HG02571 (cell line): ENCODE data around the gene LSR.
A peak's percentile ranks its signal among the peaks of the same experiment; 100 is the strongest.

Source experiments
- ATAC-seq: cut with Tn5 transposase; IDR thresholded peaks from one replicate; pipeline ENCODE4 v1.9.1; 2021; ENCODE audit warnings: mild to moderate bottlenecking, moderate library complexity; ENCODE audit not compliant: unreplicated experiment

LSR gene, protein sequence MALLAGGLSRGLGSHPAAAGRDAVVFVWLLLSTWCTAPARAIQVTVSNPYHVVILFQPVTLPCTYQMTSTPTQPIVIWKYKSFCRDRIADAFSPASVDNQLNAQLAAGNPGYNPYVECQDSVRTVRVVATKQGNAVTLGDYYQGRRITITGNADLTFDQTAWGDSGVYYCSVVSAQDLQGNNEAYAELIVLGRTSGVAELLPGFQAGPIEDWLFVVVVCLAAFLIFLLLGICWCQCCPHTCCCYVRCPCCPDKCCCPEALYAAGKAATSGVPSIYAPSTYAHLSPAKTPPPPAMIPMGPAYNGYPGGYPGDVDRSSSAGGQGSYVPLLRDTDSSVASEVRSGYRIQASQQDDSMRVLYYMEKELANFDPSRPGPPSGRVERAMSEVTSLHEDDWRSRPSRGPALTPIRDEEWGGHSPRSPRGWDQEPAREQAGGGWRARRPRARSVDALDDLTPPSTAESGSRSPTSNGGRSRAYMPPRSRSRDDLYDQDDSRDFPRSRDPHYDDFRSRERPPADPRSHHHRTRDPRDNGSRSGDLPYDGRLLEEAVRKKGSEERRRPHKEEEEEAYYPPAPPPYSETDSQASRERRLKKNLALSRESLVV

GRCh38 chr19:35248310-35249145 lies at the start of gene LSR:
Gene LSR, plus strand, starts transcription at chr19:35249002. Its CDS starts 21 bp downstream, at chr19:35249023.
- ATAC-seq = peak; percentile 65

DNA sequence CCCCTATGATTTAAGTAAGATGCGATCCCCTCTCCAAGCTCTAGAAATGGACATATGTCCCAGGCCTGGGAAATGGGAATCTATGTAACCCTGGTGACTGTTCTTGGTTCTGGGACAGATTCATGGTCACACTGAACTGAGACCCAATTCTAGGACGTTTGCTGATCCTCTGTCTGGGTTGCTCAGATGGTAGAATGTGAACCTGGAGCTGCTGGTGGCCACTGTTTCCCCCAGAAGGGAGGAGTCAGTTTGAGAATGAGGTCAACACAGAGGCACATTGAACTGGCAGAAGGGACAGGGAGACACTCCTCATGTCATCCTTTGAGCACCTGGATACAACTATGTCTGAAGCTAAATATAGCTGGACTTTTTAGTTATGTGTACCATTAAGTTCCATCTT lies 49.3 kb upstream of the LSR start:
- ATAC-seq = no peak

DNA sequence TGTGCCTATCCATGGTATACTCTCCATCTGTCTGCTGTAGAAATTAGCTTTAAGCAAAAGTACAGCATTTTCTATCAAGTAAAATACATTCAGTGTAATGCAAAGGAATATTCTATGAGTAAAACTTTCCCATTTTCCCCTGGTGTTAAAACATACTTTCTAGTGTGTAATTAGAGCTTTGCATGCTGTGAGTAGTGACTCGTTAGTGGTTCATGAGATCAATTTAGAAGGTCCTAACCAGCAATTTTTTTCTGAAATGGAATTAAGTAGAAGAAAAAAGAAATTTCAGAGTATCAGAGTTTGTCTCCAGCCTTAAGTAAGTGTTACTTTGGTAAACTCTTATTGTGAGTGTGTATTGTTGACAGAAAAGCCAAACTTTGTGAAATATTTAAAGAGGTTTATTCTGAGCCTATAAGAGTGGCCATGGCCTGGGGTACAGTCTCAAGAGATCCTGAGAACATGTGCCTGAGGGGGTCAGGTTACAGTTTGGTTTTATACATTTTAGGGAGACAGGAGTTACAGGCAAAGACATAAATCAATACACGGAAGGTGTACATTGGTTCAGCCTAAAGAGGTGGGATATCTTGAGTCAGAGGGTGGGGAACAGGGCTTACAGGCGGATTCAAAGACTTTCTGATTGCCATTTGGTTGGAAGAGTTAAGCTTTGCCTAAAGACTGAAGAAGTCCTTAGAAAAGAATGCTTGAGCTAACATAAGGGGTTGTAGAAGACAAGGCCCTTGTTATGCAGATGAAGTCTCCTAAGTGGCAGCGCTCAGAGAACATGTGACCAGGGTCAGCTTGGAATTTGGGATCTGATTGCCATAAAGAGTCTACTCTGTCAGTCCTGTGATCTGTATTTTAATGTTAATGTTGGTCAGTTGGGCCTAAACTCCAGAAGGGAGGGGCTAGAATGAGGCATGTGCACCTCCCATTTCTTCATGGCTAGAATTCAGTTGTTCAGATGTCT lies 45.8 kb upstream of the LSR start:
- no peak for ATAC-seq

GRCh38 chr19:35204799-35205732 lies 43.7 kb upstream of the LSR start:
- peak; percentile 61 for ATAC-seq

DNA sequence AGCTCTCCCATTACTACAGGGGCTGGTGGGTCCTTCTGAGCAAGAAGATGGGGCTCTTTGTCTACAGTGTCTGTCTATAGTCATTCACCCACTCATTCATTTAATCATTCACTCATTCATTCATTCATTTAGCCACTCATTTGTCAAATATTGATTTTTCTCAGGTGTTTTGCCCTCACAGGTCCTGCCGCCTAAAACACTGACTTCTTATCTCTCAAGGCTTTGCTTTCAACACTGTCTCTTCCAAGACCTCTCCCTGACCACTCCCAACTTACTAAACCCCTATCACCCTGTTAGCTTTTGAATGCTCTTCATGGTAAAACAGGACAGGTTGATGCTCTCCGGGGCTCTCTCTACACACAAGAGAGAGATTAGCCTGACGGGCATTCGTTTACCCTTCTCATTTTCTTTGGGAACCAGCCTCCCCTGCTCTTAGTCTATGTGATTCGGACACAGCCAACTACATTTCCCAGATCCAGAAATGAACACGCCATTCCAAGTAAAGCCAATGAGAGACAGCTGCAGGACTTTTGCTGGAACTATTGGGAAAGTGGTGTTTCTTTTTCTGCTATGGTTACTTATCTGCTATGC lies 43.0 kb upstream of the LSR start:
- peak; percentile 11 for ATAC-seq

- ATAC-seq = no peak
Observed at GRCh38 chr19:35206379-35206778, 42.4 kb upstream of the LSR start.

- ATAC-seq = no peak
Observed at GRCh38 chr19:35206855-35207254, 41.9 kb upstream of the LSR start.

DNA sequence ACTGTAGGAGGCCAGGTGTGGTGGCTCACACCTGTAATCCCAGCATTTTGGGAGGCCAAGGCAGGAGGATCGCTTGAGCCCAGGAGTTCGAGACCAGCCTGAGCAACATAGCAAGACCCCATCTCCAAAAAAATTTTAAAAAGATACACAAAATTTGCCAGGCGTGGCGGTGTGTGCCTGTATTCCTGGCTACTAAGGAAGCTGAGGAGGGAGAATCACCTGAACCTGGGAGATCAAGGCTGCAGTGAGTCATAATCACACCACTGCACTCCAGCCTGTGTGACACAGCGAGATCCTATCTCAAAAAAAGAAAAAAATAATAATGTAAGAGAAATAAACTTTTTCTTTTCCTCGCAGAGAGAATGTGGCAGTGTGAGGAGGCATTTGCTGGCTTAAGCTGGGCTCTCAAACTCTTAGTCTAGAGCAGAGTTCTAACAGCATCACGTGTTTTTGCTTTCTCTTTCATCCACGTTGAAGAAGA lies 41.4 kb upstream of the LSR start:
- no peak for ATAC-seq

DNA sequence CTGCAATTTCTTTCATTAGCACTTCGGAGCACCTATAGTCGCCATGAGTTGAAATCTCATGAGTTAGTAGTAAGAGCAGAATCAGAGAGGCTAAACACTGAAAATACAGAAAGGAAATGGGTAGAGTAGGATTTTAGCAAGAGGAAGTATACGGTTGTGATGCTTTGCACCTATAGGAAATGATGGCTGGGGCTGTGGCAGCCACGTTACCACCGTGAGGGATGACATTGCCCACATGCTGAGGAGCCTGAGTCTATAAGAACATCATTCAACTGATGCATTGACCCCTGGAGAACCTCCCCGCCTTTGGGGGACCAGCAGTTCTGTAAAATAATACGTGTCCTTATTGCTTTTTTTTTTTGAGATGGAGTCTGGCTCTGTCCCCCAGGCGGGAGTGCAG lies 40.7 kb upstream of the LSR start:
- no peak for ATAC-seq

GRCh38 chr19:35209646-35210045 lies 39.2 kb upstream of the LSR start:
- no peak for ATAC-seq

- no peak for ATAC-seq
Observed at GRCh38 chr19:35211545-35212230, 37.1 kb upstream of the LSR start.

DNA sequence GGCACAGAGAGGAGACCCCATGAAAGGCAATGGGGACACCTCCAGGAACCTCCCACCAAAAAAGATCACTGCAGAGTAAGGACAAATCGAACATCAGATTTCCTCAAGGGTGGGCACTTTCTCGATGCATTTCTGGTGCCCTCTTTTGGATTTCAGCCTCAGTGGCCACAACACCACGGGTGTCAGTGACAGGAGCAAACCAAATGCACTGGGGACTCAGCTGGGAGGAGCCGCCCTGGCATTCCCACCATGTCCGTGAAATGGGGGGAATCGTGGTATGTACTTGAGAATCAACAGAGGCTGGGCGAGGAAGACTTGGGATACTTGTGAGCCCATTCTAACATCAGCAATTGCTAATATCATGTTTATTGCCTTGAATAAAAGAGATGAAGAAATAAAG lies 36.6 kb upstream of the LSR start:
- ATAC-seq = no peak

GRCh38 chr19:35213663-35214632 lies 34.9 kb upstream of the LSR start:
- ATAC-seq = peak; percentile 44

DNA sequence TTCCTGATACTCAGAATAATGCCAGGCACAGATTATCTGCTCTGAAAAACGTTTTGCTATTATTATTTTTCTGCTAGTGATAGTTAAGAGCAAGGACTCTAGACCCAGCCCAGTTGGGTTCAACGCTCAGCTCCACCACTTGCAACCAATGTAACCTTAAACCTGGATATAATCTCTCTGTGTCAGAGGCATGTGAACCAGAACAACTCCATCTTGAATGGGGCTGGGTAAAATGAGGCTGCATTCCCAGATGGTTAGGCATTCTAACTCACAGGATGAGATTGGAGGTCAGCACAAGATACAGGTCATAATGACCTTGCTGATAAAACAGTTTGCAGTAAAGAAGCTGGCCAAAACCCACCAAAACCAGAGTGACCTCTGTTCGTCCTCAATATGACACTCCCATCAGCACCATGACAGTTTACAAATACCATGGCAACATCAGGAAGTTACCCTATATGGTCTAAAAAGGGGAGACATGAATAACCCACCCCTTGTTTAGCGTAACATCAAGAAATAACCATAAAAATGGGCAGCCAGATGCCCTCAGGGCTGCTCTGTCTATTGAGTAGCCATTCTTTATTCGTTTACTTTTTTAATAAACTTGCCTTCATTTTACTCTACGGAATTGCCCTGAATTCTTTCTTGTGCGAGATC lies 33.9 kb upstream of the LSR start:
- ATAC-seq = no peak

- no peak for ATAC-seq
Observed at GRCh38 chr19:35216016-35216832, 32.6 kb upstream of the LSR start.
